GM12864 (cell line): Measurements from ENCODE around the gene ZFAND3.
"Not testable (repeated sequence)": the region's sequence is repeated elsewhere in the genome, so short reads cannot be mapped to it uniquely, and the experiment has no call there.

ENCODE experiments used
- DNase-seq: peaks from one replicate; pipeline ENCODE4 v3.0.0-alpha.2; 2011; ENCODE audit warnings: low read depth
- H3K4me3 ChIP-seq: 2 replicates; pipeline ENCODE4 v1.5.1; 2011; ENCODE audit warnings: mild to moderate bottlenecking, low read depth, low read length, control low read depth
- TF ChIP-seq, protein P1 (sequence below): IDR thresholded peaks from 2 replicates; pipeline ENCODE4 v1.5.1; 2011; ENCODE audit warnings: low read depth, mild to moderate bottlenecking, moderate library complexity, low read length, control low read depth, inconsistent platforms; ENCODE audit errors: missing control alignments

Gene ZFAND3

GRCh38 chr6:38118791-38119365, 299.4 kb downstream of the ZFAND3 start:
- TF ChIP-seq, protein P1, sequence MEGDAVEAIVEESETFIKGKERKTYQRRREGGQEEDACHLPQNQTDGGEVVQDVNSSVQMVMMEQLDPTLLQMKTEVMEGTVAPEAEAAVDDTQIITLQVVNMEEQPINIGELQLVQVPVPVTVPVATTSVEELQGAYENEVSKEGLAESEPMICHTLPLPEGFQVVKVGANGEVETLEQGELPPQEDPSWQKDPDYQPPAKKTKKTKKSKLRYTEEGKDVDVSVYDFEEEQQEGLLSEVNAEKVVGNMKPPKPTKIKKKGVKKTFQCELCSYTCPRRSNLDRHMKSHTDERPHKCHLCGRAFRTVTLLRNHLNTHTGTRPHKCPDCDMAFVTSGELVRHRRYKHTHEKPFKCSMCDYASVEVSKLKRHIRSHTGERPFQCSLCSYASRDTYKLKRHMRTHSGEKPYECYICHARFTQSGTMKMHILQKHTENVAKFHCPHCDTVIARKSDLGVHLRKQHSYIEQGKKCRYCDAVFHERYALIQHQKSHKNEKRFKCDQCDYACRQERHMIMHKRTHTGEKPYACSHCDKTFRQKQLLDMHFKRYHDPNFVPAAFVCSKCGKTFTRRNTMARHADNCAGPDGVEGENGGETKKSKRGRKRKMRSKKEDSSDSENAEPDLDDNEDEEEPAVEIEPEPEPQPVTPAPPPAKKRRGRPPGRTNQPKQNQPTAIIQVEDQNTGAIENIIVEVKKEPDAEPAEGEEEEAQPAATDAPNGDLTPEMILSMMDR = no peak
- no peak overlapping the region for H3K4me3 ChIP-seq
- no peak for DNase-seq

DNA sequence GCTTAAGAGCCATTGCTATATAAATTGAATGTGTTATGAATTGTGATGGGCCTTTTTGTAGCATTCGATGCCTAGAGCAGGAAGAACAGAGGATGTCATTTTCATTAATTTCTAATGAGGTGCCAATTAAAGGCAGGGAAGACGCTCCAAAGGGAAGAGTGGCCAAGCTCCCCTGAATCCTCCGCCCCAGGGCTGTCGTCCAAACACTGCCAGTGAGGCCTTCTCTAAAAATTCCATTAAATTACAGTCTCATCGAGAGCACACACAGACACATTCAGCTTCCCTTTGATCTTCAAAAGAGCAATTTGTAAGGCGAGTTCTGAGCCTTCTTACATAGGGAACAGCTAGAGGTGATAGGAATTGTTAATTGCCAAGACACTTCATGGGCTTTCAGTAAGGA, 300.0 kb downstream of the ZFAND3 start:
- H3K4me3 ChIP-seq = no peak overlapping the region
- no peak for DNase-seq
- TF ChIP-seq, protein P1 = no peak

- DNase-seq, H3K4me3 ChIP-seq: not testable (repeated sequence)
Measured at GRCh38 chr6:38124224-38124926, 304.8 kb downstream of the ZFAND3 start.

DNA sequence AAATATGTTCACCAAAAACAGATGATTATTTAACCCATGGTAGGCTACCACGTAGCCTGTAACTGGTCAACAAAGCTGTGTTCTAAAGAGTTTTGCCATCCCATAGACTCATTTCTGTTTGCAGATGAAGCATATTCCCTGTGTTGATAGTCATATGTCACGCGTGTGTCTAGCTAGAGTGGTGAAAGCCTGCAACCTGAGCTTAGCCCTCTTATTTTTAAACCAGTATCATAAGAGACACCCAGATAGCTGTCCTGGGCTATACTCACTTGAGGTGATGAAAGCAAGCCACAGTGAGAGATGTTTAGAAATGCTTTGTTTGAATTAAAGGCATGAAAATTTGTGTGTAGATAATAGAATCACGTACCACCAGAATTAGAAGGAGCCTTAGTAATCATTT, 307.8 kb downstream of the ZFAND3 start:
- no peak overlapping the region for H3K4me3 ChIP-seq
- TF ChIP-seq, protein P1 = no peak
- DNase-seq = no peak

GRCh38 chr6:38131527-38131965, 312.0 kb downstream of the ZFAND3 start:
- no peak for DNase-seq
- TF ChIP-seq, protein P1 = no peak
- no peak overlapping the region for H3K4me3 ChIP-seq

DNA sequence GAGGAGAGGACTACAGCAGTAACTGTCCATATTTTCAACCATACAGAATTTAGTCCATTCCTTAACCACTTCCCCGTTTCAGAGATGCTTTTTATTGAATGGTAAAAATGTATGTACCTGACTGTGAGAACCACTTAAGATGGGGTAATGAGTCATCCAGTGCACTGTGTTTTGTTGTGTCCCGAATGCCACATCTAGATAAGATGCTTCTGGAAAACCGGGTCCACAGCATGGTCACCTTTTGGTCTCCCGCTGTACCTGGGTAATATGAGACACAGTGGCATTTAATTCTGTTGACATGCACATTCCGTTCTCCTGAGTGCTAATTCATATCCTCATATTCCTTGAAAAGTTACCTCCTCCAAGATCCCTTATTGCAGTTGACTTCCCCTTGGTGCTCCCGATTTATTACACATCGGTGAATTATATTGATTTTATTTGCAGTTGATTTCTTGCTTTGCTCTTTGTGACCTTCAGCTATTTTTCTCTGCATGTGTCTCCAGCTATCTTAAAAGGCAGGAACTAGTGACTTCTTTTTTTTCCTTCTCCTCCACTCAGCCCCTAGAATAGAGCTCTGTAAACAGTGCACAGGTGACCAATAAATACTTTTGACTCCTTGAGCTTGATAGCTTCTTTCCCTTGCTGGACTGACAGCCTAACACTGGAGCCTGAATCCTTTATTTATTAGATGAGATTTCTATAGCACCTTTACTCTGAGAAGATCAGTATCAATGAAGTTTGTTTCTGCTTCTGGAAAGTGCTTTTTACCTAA, 314.6 kb downstream of the ZFAND3 start:
- DNase-seq = no peak
- TF ChIP-seq, protein P1 = no peak
- H3K4me3 ChIP-seq = no peak overlapping the region

GRCh38 chr6:38134704-38135088, 315.2 kb downstream of the ZFAND3 start:
- TF ChIP-seq, protein P1 = no peak
- DNase-seq = no peak
- H3K4me3 ChIP-seq = no peak overlapping the region
